ENCODE measurements around the gene MANF.

- TF ChIP-seq CREB1 (IDR thresholded peaks at IDR 0.05; ENCODE audit: low read depth) (no peak), REST (IDR thresholded peaks at IDR 0.05; ENCODE audit: low read depth) (no peak), USF1 (IDR thresholded peaks at IDR 0.05) (no peak), ZBTB7A (IDR thresholded peaks at IDR 0.05; ENCODE audit: low read depth) (no peak), MAX (IDR thresholded peaks at IDR 0.05) (no peak), TAF1 (IDR thresholded peaks at IDR 0.05; ENCODE audit: low read depth) (no peak), NFIC (IDR thresholded peaks at IDR 0.05) (no peak), EP300 (IDR thresholded peaks at IDR 0.05; ENCODE audit: borderline replicate concordance) (no peak), FOXM1 (IDR thresholded peaks at IDR 0.05; ENCODE audit: borderline replicate concordance, low read depth) (no peak)
Observed at GRCh38 chr3:51378065-51378464, 7.0 kb upstream of the MANF start.

Data from Ishikawa (cell line).